HepG2 (cell line): ENCODE data around the gene RAET1L. TPM values are rescaled to one million over a fixed set of nuclear protein-coding genes. Genes with fewer than 3 reads are reported as not detected.

ENCODE experiments used
- ATAC-seq: fragments of 200-7000 bp; cut with Tn5 transposase; 3 replicates; pipeline ENCODE4 v1.9.1; 2020; ENCODE audit warnings: mild to moderate bottlenecking, moderate library complexity
- BruUV-seq: library from RNA; stranded (reverse); fragments of 400-500 nt; replicated peaks from 2 replicates; lab custom pipeline; 2021; lab: Mats Ljungman, UMichigan
- CTCF ChIA-PET: fragments of 300-600 bp; formaldehyde crosslinking; extraction: SDS; loops from one replicate; lab custom pipeline; 2021; ENCODE audit warnings: low total read pairs, inconsistent platforms, low intra/inter-chr PET ratio; lab: Yijun Ruan, JAX
- POLR2A ChIA-PET: fragments of 350-600 bp; sonication (Branson Sonifier 250); formaldehyde crosslinking; loops from one replicate; lab custom pipeline; 2020; ENCODE audit warnings: antibody characterized with exemption, inconsistent platforms; lab: Yijun Ruan, JAX
- DNase-seq: peaks from one replicate; pipeline ENCODE4 v3.0.0-alpha.2; 2015; ENCODE audit warnings: low spot score
- FAIRE-seq: peaks from 3 replicates; lab custom pipeline; 2011; peaks lifted over from hg19 to GRCh38; lab: Jason Lieb, UNC
- H2AFZ ChIP-seq: one replicate; pipeline ENCODE4 v1.6.1; 2011; ENCODE audit warnings: low read length, inconsistent platforms
- H3K27ac ChIP-seq: fragments of 300-600 bp; 3 replicates; pipeline ENCODE4 v1.8.0; 2011; ENCODE audit warnings: mixed run types, mild to moderate bottlenecking, mixed read lengths, low read length, inconsistent platforms; ENCODE audit not compliant: insufficient read depth; ENCODE audit errors: extremely low read length
- H3K27me3 ChIP-seq, 2 experiments: fragments of 200-600 bp in 1 of 2; 2 replicates in 1 of 2; 3 replicates in 1 of 2; pipeline versions ENCODE4 v1.6.0 to v1.8.0; 2011; ENCODE audit warnings: low read length in 2 of 2, mild to moderate bottlenecking in 2 of 2, moderate library complexity in 2 of 2, inconsistent platforms in 1 of 2; ENCODE audit not compliant: insufficient read depth in 2 of 2, control insufficient read depth in 1 of 2
- H3K36me3 ChIP-seq, 2 experiments: fragments of 200-600 bp in 1 of 2; replicated peaks in 1 of 2; 2 replicates in 1 of 2; 3 replicates in 1 of 2; pipeline versions ENCODE4 v1.5.1 to v1.8.0; 2011; ENCODE audit warnings: low read length in 2 of 2, inconsistent platforms in 1 of 2; ENCODE audit not compliant: insufficient read depth in 2 of 2, control insufficient read depth in 1 of 2
- H3K4me1 ChIP-seq: 2 replicates; pipeline ENCODE4 v1.5.1; 2012; ENCODE audit warnings: low read length, inconsistent platforms; ENCODE audit not compliant: insufficient read depth
- H3K4me2 ChIP-seq: 2 replicates; pipeline ENCODE4 v1.6.0; 2011; ENCODE audit warnings: low read depth, low read length, inconsistent platforms
- H3K4me3 ChIP-seq, 3 experiments: fragments of 200-600 bp in 1 of 3; sonication (generic), shearing (Covaris generic) in 1 of 3; replicated peaks in 1 of 3; 2 replicates each; pipeline ENCODE4 v1.5.1; 2011 to 2016; ENCODE audit warnings: low read length in 3 of 3, inconsistent platforms in 2 of 3, low read depth in 2 of 3, mild to moderate bottlenecking in 2 of 3, control low read depth in 1 of 3, mixed read lengths in 1 of 3; ENCODE audit not compliant: insufficient read depth in 1 of 3
- H3K79me2 ChIP-seq: one replicate; pipeline ENCODE4 v1.6.1; 2011; ENCODE audit warnings: low read length, inconsistent platforms; ENCODE audit not compliant: insufficient read depth
- H3K9ac ChIP-seq: 2 replicates; pipeline ENCODE4 v1.6.0; 2011; ENCODE audit warnings: mild to moderate bottlenecking, low read depth, low read length, inconsistent platforms; ENCODE audit not compliant: insufficient read depth
- H3K9me3 ChIP-seq: 2 replicates; pipeline ENCODE4 v1.5.1; 2012; ENCODE audit warnings: mild to moderate bottlenecking, low read length
- H4K20me1 ChIP-seq: 2 replicates; pipeline ENCODE4 v1.6.0; 2011; ENCODE audit warnings: inconsistent platforms, mild to moderate bottlenecking, low read length, moderate library complexity; ENCODE audit not compliant: insufficient read depth
- ATF1 ChIP-seq: IDR thresholded peaks from 2 replicates; pipeline ENCODE4 v1.6.1; 2016; ENCODE audit warnings: mild to moderate bottlenecking, control low read depth
- ETV5 ChIP-seq: IDR thresholded peaks from 2 replicates; pipeline ENCODE4 v1.6.1; 2018; ENCODE audit warnings: missing biosample characterization, missing genetic modification reagents, inconsistent platforms, borderline replicate concordance
- GATAD1 ChIP-seq: IDR thresholded peaks from 2 replicates; pipeline ENCODE4 v1.6.1; 2016; ENCODE audit warnings: missing genetic modification reagents, missing compliant biosample characterization
- HIVEP1 ChIP-seq: sonication (generic); formaldehyde crosslinking; IDR thresholded peaks from 2 replicates; pipeline ENCODE4 v1.4.0; 2020; ENCODE audit warnings: mild to moderate bottlenecking, missing genetic modification reagents
- HMG20A ChIP-seq: IDR thresholded peaks from 2 replicates; pipeline ENCODE4 v1.6.1; 2016; ENCODE audit warnings: borderline replicate concordance
- KDM6A ChIP-seq: IDR thresholded peaks from 2 replicates; pipeline ENCODE4 v1.6.1; 2016; ENCODE audit warnings: low read depth
- MIER2 ChIP-seq: IDR thresholded peaks from 2 replicates; pipeline ENCODE4 v1.6.1; 2016; ENCODE audit warnings: missing biosample characterization, missing genetic modification reagents
- MIER3 ChIP-seq: IDR thresholded peaks from 2 replicates; pipeline ENCODE4 v1.6.1; 2016; ENCODE audit warnings: missing compliant biosample characterization, borderline replicate concordance
- NAIF1 ChIP-seq: sonication (generic); formaldehyde crosslinking; IDR thresholded peaks from 2 replicates; pipeline ENCODE4 v1.5.0; 2020; ENCODE audit warnings: mild to moderate bottlenecking, missing genetic modification reagents, borderline replicate concordance
- RFXANK ChIP-seq: IDR thresholded peaks from 2 replicates; pipeline ENCODE4 v1.6.1; 2016
- RFXAP ChIP-seq: sonication (generic); formaldehyde crosslinking; IDR thresholded peaks from 2 replicates; pipeline ENCODE4 v1.4.0; 2020; ENCODE audit warnings: missing genetic modification reagents, borderline replicate concordance
- SATB2 ChIP-seq: sonication (generic); formaldehyde crosslinking; IDR thresholded peaks from 2 replicates; pipeline ENCODE4 v1.5.0; 2020; ENCODE audit warnings: missing genetic modification reagents
- SNAI1 ChIP-seq: sonication (generic); formaldehyde crosslinking; IDR thresholded peaks from 2 replicates; pipeline ENCODE4 v1.5.0; 2020; ENCODE audit warnings: mild to moderate bottlenecking, missing genetic modification reagents, borderline replicate concordance
- SRSF9 ChIP-seq: fragments of 200-400 bp; formaldehyde crosslinking; IDR thresholded peaks from 2 replicates; pipeline ENCODE4 v1.6.1; 2018; ENCODE audit warnings: borderline replicate concordance, mild to moderate bottlenecking, low read depth, low read length; ENCODE audit not compliant: insufficient read depth, poor library complexity, severe bottlenecking
- TEAD3 ChIP-seq: optimal IDR thresholded peaks from 2 replicates; pipeline ENCODE3; 2016; ENCODE audit warnings: borderline replicate concordance
- ZNF121 ChIP-seq: sonication (generic); formaldehyde crosslinking; IDR thresholded peaks from 2 replicates; pipeline ENCODE4 v1.5.0; 2020; ENCODE audit warnings: mild to moderate bottlenecking, missing genetic modification reagents
- ZNF160 ChIP-seq: sonication (generic); formaldehyde crosslinking; IDR thresholded peaks from 2 replicates; pipeline ENCODE4 v1.8.0; 2022; ENCODE audit warnings: mild to moderate bottlenecking, inconsistent platforms, missing genetic modification reagents
- ZNF720 ChIP-seq: sonication (generic); formaldehyde crosslinking; IDR thresholded peaks from 2 replicates; pipeline ENCODE4 v1.4.0; 2020; ENCODE audit warnings: missing genetic modification reagents
- ZNF761 ChIP-seq: sonication (generic); formaldehyde crosslinking; conservative IDR thresholded peaks from 2 replicates; pipeline ENCODE4 v1.4.0; 2020; ENCODE audit warnings: mild to moderate bottlenecking, missing genetic modification reagents
- WGBS: methylation state at CpG from one replicate; pipeline ENCODE4 v1.1.6; 2017; ENCODE audit warnings: low lambda C conversion rate; 5-methylcytosine and 5-hydroxymethylcytosine counted together
- in situ Hi-C: cut with HindIII; loops from 2 replicates; pipeline ENCODE4 v1.10.0; 2017; ENCODE audit warnings: low pct_unique_long_range_greater_than_20kb; ENCODE audit not compliant: extremely low pct_ligation_motif_present
- intact Hi-C: fragments of 100-400 bp; cut with micrococcal nuclease; formaldehyde crosslinking; loops from one replicate; pipeline ENCODE4 v1.10.0; 2022; ENCODE audit not compliant: unreplicated experiment
- polyA plus RNA-seq, 8 experiments: library from polyadenylated mRNA; depleted of rRNA in 3 of 8; stranded (reverse) in 7 of 8; unstranded in 1 of 8; fragments of >200 nt; fragmentation: Illumina TruSeq in 4 of 8; extraction: Trizol in 4 of 8; gene quantifications; 2 replicates each; pipeline versions ENCODE4 v1.2.1 to v1.2.3, GENCODE V29; 2011 to 2016; ENCODE audit warnings: low read depth in 4 of 8, missing spikeins in 1 of 8, mixed read lengths in 1 of 8; ENCODE audit not compliant: insufficient read depth in 1 of 8
- total RNA-seq, 5 experiments: library from RNA; depleted of rRNA; stranded (reverse); fragments of >200 nt; fragmentation: Illumina TruSeq; extraction: Trizol; gene quantifications; 2 replicates each; pipeline ENCODE4 v1.2.3, GENCODE V29; 2016; ENCODE audit warnings: low read depth in 1 of 5
- TF ChIP-seq, protein P1 (sequence below): IDR thresholded peaks from 2 replicates; pipeline ENCODE4 v1.6.1; 2018; ENCODE audit warnings: missing genetic modification reagents, mild to moderate bottlenecking, missing compliant biosample characterization
- TF ChIP-seq, protein P2 (sequence below): sonication (generic); formaldehyde crosslinking; IDR thresholded peaks from 2 replicates; pipeline ENCODE4 v1.4.0; 2020; ENCODE audit warnings: low read depth, mild to moderate bottlenecking, missing genetic modification reagents

RAET1L gene
- total and polyA plus RNA-seq, 2 of the 13 experiments (the other 11 are each of a cell fraction or from before 2014, with no cell fraction given) = not detected

DNA sequence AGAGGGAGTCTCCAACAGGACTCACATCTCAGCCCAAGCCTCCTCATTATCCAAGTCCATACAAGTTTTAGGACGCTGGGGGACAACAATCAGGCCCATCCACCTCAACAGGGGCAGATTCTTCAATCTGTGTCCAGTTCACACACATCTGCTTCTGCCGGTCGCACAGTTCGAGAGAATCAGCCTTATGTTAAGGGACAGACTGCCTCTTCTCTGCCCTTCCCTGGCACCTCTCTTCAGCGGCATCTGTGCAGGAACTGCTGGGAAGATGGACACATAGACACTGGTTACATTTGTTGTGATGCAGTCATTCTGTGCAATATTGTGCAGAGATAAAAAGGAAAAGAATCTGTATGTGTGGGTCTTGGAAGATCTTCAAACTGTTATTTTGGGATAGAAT lies 40.6 kb downstream of the RAET1L start:
- no TSS peak for BruUV-seq
- 46% methylated on average over 5 of the region's 5 CpGs for WGBS
- intact Hi-C loops (no loop called here), in situ Hi-C loops (no loop called here)
- Histone ChIP-seq H3K36me3 (no peaks in the 10 kb centered on the region), H3K4me1 (no peaks in the 10 kb centered on the region), H3K9me3 (no peaks in the 10 kb centered on the region), H3K9ac (no peak overlapping the region), H2AFZ (no peak overlapping the region), H3K27ac (no peak overlapping the region), H3K4me2 (no peak overlapping the region), H3K27me3 (peaks cover 11 to 68% of the 10 kb centered on the region in 2 experiments), H3K4me3 (no peak overlapping the region), H3K79me2 (no peaks in the 10 kb centered on the region), H4K20me1 (no peaks in the 10 kb centered on the region)
- no peak for FAIRE-seq
- ChIA-PET POLR2A (no interaction called here), CTCF (no interaction called here)
- TF ChIP-seq MIER3 (CRISPR knock-in tag) = no peak
- no peak for TF ChIP-seq SRSF9
- TF ChIP-seq SATB2 (CRISPR knock-in tag) = no peak
- no peak for TF ChIP-seq KDM6A (CRISPR knock-in tag)
- ATAC-seq = no peak
- DNase-seq = no peak

DNA sequence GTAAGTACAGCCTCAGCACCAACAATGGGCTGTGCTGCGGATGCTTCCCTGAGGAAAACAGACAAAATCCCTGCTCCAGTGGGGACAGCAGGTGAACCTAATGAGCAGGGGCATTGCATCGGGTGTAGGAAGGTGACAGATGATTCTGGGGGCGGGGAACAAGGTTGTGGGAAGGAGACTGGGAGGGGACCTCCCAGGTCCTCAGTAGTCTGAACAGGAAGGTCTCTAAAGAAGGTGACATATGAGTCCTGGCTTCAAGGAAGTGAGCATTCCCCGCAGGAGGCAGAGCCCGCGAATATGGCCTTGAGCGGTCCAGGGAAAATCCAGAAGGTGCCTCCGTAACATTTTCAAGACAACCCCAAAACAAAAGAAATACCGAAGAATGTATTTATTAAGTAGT lies 42.2 kb downstream of the RAET1L start:
- FAIRE-seq (no peak), ATAC-seq (no peak), DNase-seq (no peak)
- ChIA-PET CTCF (no interaction called here), POLR2A (no interaction called here)
- no peaks in the 10 kb centered on the region for H4K20me1 ChIP-seq
- no peak overlapping the region for H2AFZ ChIP-seq
- H3K27ac ChIP-seq = no peak overlapping the region
- 34% methylated on average over 9 of the region's 9 CpGs for WGBS
- in situ Hi-C loops (no loop called here), intact Hi-C loops (no loop called here)
- H3K9me3 ChIP-seq = no peaks in the 10 kb centered on the region
- H3K4me3 ChIP-seq = no peak overlapping the region
- peaks cover 2 to 56% of the 10 kb centered on the region in 2 experiments; a peak in 4 of 5 replicates for H3K27me3 ChIP-seq
- H3K4me1 ChIP-seq = no peaks in the 10 kb centered on the region
- BruUV-seq = no TSS peak
- no peaks in the 10 kb centered on the region for H3K36me3 ChIP-seq
- no peaks in the 10 kb centered on the region for H3K79me2 ChIP-seq
- H3K9ac ChIP-seq = no peak overlapping the region
- no peak overlapping the region for H3K4me2 ChIP-seq
- TF ChIP-seq RFXANK (no peak), ATF1 (no peak), TEAD3 (no peak), ZNF160 (CRISPR knock-in tag) (no peak), ETV5 (CRISPR knock-in tag) (no peak), ZNF761 (no peak), GATAD1 (CRISPR knock-in tag) (no peak), ZNF121 (CRISPR knock-in tag) (no peak), HIVEP1 (CRISPR knock-in tag) (no peak), SNAI1 (CRISPR knock-in tag) (no peak), NAIF1 (no peak), ZNF720 (CRISPR knock-in tag) (no peak), MIER2 (no peak), HMG20A (CRISPR knock-in tag) (no peak), RFXAP (CRISPR knock-in tag) (no peak)
- TF ChIP-seq, protein P1, sequence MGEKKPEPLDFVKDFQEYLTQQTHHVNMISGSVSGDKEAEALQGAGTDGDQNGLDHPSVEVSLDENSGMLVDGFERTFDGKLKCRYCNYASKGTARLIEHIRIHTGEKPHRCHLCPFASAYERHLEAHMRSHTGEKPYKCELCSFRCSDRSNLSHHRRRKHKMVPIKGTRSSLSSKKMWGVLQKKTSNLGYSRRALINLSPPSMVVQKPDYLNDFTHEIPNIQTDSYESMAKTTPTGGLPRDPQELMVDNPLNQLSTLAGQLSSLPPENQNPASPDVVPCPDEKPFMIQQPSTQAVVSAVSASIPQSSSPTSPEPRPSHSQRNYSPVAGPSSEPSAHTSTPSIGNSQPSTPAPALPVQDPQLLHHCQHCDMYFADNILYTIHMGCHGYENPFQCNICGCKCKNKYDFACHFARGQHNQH (CRISPR knock-in tag) = no peak
- TF ChIP-seq, protein P2, sequence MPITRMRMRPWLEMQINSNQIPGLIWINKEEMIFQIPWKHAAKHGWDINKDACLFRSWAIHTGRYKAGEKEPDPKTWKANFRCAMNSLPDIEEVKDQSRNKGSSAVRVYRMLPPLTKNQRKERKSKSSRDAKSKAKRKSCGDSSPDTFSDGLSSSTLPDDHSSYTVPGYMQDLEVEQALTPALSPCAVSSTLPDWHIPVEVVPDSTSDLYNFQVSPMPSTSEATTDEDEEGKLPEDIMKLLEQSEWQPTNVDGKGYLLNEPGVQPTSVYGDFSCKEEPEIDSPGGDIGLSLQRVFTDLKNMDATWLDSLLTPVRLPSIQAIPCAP (CRISPR knock-in tag) = no peak
